Hematopoietic multipotent progenitor cell treated with erythropoietin and hydrocortisone succinate and interleukin-3 and kit ligand, for 8 days (in vitro differentiated cells): ENCODE results near the gene NFATC2.

Source experiments
- DNase-seq: peaks from one replicate; pipeline ENCODE4 v3.0.0-alpha.2; 2015

The NFATC2 gene

GRCh38 chr20:51536116-51537069 is 6.1 kb downstream of the NFATC2 start:
- DNase-seq = no peak

DNA sequence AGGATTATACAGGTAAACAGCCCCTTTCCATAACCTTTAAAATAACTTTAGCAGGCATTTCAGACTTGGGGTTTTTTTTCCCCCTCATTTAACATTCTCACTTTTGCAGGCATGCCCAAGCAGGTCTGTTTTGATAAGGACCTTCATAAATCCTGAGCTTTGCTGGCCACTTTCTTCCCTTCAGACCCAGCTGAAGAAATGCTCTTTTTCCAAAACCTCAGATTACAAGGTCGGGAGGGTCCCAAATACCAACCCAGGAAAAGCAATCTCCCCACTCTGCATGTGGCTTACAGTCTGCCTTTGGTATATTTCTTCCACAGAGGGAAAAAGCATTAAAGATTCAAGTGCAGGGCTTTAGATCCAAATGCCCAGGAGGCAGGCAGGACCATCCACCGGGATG is 6.8 kb downstream of the NFATC2 start:
- no peak for DNase-seq

- DNase-seq = no peak
Observed at GRCh38 chr20:51535075-51535386, 7.5 kb downstream of the NFATC2 start.

- DNase-seq = no peak
Observed at GRCh38 chr20:51533291-51534172, 9.0 kb downstream of the NFATC2 start.

- no peak for DNase-seq
Observed at GRCh38 chr20:51532577-51533191, 9.8 kb downstream of the NFATC2 start.

- no peak for DNase-seq
Observed at GRCh38 chr20:51531712-51532456, 10.6 kb downstream of the NFATC2 start.

DNA sequence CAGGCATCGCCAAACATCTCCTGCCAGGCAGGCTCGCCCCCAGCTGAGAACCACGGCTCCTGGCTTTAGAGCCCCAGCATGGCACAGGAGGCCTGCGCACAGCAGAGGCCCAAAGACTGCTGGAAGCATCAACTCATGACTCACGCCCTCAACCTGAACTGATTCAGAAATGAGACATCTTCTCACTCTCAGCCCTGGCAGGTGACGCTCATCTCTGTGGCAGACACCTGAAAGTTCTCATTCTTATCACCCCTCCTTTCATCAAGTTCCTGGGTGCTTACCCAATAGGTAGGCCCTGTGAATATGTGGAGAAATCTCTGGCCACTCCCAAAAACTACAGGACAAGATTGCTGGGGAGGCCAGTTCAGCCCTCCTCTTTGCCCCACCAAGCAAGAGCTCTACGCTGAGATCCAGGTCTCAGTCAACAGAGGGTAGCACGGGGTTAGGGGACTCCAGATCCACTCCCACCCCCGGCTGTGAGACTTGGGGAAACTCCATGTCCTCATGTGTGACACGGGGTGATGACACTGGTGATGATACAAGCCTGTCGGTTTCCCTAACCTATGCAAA is 11.3 kb downstream of the NFATC2 start:
- no peak for DNase-seq

GRCh38 chr20:51529758-51530157 is 12.8 kb downstream of the NFATC2 start:
- no peak for DNase-seq

DNA sequence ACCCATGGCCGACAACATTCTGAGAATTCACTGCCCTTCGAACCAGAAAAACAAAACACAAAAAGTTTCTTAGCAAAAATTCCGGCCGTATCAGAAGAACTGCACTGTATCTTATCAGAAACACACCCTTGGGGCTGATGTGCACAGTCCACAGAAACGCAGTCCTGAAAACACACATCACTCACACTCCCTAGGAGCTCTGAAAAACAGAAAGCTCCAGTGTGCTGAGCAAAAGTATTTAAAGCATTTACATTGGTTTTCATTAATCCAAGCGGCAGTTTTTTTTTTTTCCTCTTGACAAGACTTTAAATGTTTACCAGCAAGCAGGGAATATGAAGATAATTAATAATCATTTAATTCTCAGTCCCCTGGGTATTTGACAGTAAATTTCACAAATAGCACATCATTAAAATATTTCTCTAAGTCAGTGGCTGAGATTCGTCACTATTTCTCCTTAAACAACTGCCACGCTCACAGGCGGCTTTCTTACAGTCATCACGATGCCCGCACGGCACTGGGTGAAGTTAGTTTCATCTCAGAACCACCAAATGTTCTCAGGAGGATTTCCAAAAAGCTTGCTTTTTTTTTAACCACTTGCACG is 13.3 kb downstream of the NFATC2 start:
- peak; percentile 68 for DNase-seq

DNA sequence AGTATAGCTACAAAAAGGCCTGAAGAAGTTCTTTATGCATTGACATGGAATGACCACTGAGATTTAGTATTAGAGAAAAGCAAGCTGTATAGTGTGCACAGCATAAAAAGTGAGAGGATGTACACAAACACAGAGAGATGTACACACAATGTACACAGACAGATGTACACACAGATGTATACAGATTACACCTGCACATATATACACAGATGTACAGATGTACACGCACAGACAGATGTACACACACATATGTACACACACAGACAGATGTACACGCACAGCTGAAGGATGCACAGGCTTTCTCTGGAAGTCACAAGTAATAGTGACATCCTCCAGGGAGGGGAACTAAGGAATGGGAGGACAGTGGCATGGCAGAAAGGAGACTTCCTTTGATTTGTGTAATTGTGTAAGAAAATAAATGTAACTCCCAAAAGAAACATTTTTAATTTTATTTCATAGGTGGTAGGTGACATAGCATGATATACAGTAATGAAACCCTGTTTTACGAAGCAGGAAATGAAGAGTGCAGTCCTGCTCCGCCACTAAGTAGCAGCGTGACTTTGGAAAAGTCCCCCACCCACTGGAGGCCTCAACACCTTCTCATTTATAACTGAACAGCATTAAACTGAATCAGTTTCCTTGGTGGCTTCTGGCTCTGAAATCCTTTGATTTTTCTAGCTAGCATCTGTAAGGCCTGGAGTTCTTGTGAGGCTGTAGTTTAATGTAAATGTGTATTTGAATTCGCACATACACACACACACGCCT is 14.1 kb downstream of the NFATC2 start:
- DNase-seq = no peak

- DNase-seq = no peak
Observed at GRCh38 chr20:51526754-51527153, 15.8 kb downstream of the NFATC2 start.

GRCh38 chr20:51526106-51526470 is 16.4 kb downstream of the NFATC2 start:
- no peak for DNase-seq

DNA sequence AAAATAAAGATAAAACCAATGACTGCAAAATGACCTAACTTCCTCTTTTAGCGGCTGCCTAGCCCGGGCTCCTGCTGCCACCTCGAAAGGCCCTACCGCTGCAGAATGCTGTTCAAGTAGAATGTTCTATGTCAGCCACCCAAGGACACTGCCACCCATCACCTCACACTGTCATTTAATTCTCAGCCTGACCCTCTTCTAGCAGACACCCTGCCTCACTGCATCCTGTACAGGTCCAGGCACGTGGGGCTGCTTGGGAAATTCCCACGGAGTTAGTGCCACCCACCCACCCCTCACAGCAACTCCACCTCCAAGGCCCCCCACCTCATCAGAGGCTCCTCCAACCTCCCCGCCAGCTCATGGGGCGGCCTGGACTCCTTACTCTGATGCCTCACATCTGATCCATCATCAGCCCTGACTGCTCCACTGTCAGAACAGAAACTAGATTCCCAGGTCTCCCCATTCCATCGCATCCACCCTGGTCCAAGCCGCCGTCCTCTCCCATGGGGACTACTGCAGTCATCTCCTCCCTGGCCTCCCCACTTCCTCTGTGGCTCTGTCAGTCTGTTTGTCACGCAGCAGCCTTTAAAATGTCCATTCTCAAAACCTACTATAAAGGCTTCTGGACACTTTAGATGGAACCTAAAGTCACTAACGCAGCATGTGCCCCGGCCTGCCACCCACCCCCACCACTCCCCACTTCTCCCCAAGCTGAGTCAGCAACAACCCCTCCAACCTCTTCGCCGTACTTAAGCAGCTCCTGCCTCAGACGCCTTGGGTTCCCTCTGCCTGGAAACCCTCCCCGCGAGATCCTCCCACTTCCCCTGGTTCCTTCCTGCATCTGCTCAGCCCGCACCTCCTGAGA is 17.0 kb downstream of the NFATC2 start:
- DNase-seq = no peak

- no peak for DNase-seq
Observed at GRCh38 chr20:51523276-51524013, 19.1 kb downstream of the NFATC2 start.

GRCh38 chr20:51522207-51522606 is 20.3 kb downstream of the NFATC2 start:
- DNase-seq = no peak

DNA sequence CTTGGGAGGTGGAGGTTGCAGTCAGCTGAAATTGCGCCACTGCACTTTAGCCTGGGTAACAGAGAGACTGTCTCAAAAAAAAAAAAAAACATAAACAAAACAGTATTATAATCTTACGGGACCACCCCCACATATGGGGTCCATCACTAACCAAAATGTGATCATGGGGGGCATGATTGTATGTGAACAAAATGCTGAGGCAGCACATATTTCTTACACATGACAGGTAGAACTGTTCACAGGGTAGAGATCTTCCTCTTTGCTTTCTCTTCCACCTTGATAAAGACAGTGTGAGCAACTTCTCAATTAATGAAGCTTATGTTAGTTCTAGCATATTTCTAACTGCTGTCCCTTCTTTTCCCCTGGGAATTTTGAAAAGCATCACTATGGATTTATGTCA is 24.7 kb downstream of the NFATC2 start:
- DNase-seq = no peak

GRCh38 chr20:51516855-51517254 is 25.7 kb downstream of the NFATC2 start:
- DNase-seq = no peak

DNA sequence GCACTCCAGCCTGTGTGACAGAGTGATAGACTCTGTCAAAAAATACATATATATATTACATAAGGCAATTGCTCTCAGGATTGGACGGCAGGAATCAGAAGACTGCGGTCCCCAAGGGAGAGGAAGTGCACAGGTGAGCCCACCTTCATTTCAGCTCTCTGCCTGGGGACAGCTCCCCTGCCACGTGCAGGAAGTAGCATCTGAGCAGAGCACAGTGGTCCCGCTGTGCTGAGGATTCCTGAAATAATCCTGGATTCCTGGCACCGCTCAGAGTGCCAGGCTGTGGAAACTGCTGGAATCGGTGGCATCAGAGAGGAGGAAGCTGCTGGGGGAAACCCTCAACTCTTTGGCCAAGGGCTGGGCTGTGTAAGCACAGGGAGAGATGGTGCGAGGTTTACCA is 27.7 kb downstream of the NFATC2 start:
- no peak for DNase-seq

GRCh38 chr20:51514249-51514648 is 28.3 kb downstream of the NFATC2 start:
- no peak for DNase-seq

- DNase-seq = no peak
Observed at GRCh38 chr20:51513545-51513944, 29.0 kb downstream of the NFATC2 start.
